ENCODE data around the gene RBM39. TPM values are rescaled to one million over a fixed set of nuclear protein-coding genes. Genes with fewer than 3 reads are reported as not detected.
"Not testable (repeated sequence)": the region's sequence is repeated elsewhere in the genome, so short reads cannot be mapped to it uniquely, and the experiment has no call there.

Gene RBM39
- total and polyA plus RNA-seq, 2 of the 13 experiments (the other 11 are each of a cell fraction or from before 2014, with no cell fraction given) = 788 to 920 TPM

- TF ChIP-seq YEATS2 (CRISPR knock-in tag; IDR thresholded peaks at IDR 0.05; ENCODE audit: borderline replicate concordance) (0 out of 2 replicates have a peak, but pooled peaks have one; percentile 11), KMT2B (CRISPR knock-in tag; IDR thresholded peaks at IDR 0.05) (0 out of 2 replicates have a peak, but pooled peaks have one; percentile 6), HHEX (CRISPR knock-in tag; IDR thresholded peaks at IDR 0.05) (no peak)
- TF ChIP-seq, protein P1, sequence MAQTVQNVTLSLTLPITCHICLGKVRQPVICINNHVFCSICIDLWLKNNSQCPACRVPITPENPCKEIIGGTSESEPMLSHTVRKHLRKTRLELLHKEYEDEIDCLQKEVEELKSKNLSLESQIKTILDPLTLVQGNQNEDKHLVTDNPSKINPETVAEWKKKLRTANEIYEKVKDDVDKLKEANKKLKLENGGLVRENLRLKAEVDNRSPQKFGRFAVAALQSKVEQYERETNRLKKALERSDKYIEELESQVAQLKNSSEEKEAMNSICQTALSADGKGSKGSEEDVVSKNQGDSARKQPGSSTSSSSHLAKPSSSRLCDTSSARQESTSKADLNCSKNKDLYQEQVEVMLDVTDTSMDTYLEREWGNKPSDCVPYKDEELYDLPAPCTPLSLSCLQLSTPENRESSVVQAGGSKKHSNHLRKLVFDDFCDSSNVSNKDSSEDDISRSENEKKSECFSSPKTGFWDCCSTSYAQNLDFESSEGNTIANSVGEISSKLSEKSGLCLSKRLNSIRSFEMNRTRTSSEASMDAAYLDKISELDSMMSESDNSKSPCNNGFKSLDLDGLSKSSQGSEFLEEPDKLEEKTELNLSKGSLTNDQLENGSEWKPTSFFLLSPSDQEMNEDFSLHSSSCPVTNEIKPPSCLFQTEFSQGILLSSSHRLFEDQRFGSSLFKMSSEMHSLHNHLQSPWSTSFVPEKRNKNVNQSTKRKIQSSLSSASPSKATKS (CRISPR knock-in tag; IDR thresholded peaks at IDR 0.05) = peak; percentile 27; the same call in 1 of the 2 replicates
These were observed 17.5 kb downstream of the RBM39 start (continued) for GRCh38 chr20:35724321-35725230.

GRCh38 chr20:35723652-35724320, 18.3 kb downstream of the RBM39 start:
- Histone ChIP-seq H3K79me2 (ENCODE audit: insufficient read depth, low read length) (peaks cover 87% of the 10 kb centered on the region), H3K36me3 (replicated peaks in 1 of 2; ENCODE audit: control insufficient read depth in 1 of 2, insufficient read depth in 2 of 2, low read length in 2 of 2) (peaks cover 67 to 94% of the 10 kb centered on the region in 2 experiments), H4K20me1 (ENCODE audit: insufficient read depth, low read length) (peaks cover 97% of the 10 kb centered on the region)
- DNase-seq (ENCODE audit: low spot score); intact Hi-C loops (cut with micrococcal nuclease; ENCODE audit: unreplicated experiment); H3K9ac ChIP-seq (ENCODE audit: insufficient read depth, low read depth, low read length); H3K27ac ChIP-seq (ENCODE audit: extremely low read length, insufficient read depth, low read length); in situ Hi-C loops (cut with HindIII; ENCODE audit: extremely low pct_ligation_motif_present, low pct_unique_long_range_greater_than_20kb); H3K9me3 ChIP-seq (ENCODE audit: low read length); H3K4me2 ChIP-seq (ENCODE audit: low read depth, low read length); BruUV-seq (replicated peaks); FAIRE-seq; H3K27me3 ChIP-seq (ENCODE audit: control insufficient read depth in 1 of 2, insufficient read depth in 2 of 2, low read length in 2 of 2); H3K4me3 ChIP-seq (replicated peaks in 1 of 3; ENCODE audit: insufficient read depth in 1 of 3, low read depth in 2 of 3, low read length in 3 of 3); H3K4me1 ChIP-seq (ENCODE audit: insufficient read depth, low read length); CTCF ChIA-PET (ENCODE audit: low intra/inter-chr PET ratio, low total read pairs); H2AFZ ChIP-seq (ENCODE audit: low read length): not testable (repeated sequence)
- POLR2A ChIA-PET = interaction anchor here (0.9 to 16.7 kb wide), 5 partner anchors 9 to 18 kb away, joined by 3 to 319 read pairs (median 5); partner anchors contain the start of genes NFS1, RBM39 and ROMO1
- WGBS (ENCODE audit: low lambda C conversion rate) = 99% methylated on average over 12 of the region's 12 CpGs
- peak; percentile 4 for ATAC-seq
- 0 out of 2 replicates have a peak, but pooled peaks have one; percentile 26 for TF ChIP-seq ERF (CRISPR knock-in tag; IDR thresholded peaks at IDR 0.05)
- peak; percentile 56; the same call in 1 of the 2 replicates for TF ChIP-seq HIVEP1 (CRISPR knock-in tag; IDR thresholded peaks at IDR 0.05)
- TF ChIP-seq POLR2AphosphoS2 (IDR thresholded peaks at IDR 0.05; ENCODE audit: low read depth, low read length) = peak; percentile 10; the same call in 1 of the 2 replicates
- TF ChIP-seq SP5 (CRISPR knock-in tag; IDR thresholded peaks at IDR 0.05; ENCODE audit: borderline replicate concordance, low read depth) = peak; percentile 3; the same call in 1 of the 2 replicates
- peak; percentile 16; the same call in 1 of the 2 replicates for TF ChIP-seq REPIN1 (CRISPR knock-in tag; IDR thresholded peaks at IDR 0.05; ENCODE audit: borderline replicate concordance, low read depth)
- TF ChIP-seq, protein P2, sequence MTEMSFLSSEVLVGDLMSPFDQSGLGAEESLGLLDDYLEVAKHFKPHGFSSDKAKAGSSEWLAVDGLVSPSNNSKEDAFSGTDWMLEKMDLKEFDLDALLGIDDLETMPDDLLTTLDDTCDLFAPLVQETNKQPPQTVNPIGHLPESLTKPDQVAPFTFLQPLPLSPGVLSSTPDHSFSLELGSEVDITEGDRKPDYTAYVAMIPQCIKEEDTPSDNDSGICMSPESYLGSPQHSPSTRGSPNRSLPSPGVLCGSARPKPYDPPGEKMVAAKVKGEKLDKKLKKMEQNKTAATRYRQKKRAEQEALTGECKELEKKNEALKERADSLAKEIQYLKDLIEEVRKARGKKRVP (CRISPR knock-in tag; IDR thresholded peaks at IDR 0.05) = peak in 1 of 2 experiments; percentile 55; a peak in 1 of 4 replicates
- TF ChIP-seq KDM5B (CRISPR knock-in tag; IDR thresholded peaks at IDR 0.05; ENCODE audit: borderline replicate concordance) = peak; percentile 67; the same call in 1 of the 2 replicates
- 0 out of 2 replicates have a peak, but pooled peaks have one; percentile 58 for TF ChIP-seq ZNF276 (CRISPR knock-in tag; IDR thresholded peaks at IDR 0.05; ENCODE audit: low read depth)
- peak; percentile 58 for TF ChIP-seq ZNF883 (CRISPR knock-in tag; IDR thresholded peaks at IDR 0.05; ENCODE audit: not compliant biosample characterization)
